GM18858 (cell line): ENCODE data around the gene SEMA4B.

Source experiments
- ATAC-seq: cut with Tn5 transposase; IDR thresholded peaks from one replicate; pipeline ENCODE4 v1.9.1; 2021; ENCODE audit not compliant: unreplicated experiment

The SEMA4B gene

DNA sequence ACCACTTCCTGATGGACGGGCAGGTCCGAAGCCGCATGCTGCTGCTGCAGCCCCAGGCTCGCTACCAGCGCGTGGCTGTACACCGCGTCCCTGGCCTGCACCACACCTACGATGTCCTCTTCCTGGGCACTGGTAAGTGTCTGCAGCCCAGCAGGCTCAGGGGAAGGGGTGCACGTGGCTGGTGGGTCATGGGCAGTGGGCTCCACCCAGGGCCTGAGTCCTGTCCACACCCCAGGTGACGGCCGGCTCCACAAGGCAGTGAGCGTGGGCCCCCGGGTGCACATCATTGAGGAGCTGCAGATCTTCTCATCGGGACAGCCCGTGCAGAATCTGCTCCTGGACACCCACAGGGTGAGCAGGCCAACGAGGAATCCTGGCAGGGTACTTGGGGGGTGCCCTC, 23.9 kb downstream of the SEMA4B start:
- ATAC-seq, result no peak

DNA sequence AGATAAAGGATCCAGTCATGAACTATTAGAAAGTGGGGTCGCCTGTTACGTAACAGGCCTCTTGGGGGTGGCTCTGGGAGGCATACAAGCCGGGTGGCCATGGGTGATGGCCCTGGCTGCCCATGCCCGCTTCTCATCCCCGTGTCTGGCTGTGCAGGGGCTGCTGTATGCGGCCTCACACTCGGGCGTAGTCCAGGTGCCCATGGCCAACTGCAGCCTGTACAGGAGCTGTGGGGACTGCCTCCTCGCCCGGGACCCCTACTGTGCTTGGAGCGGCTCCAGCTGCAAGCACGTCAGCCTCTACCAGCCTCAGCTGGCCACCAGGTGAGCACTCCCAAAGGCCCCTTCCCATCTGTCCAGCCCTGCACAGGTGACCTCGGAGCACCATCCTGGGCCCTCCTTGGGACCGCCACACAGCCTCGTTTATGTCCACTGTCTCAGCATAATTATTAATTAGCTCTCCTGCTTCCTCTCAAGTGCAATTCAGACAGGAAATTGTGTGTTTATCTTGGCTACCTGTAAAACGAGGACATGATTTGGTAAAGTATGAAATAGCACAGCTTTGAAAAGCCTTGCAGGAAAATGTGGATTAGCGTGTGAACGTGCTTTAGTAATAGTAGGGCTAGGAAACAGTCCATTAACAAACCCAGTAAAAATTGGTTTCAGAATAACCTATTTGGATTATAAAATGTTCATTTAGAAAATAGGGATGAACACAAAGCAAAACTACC, 24.5 kb downstream of the SEMA4B start:
- ATAC-seq, result no peak

DNA sequence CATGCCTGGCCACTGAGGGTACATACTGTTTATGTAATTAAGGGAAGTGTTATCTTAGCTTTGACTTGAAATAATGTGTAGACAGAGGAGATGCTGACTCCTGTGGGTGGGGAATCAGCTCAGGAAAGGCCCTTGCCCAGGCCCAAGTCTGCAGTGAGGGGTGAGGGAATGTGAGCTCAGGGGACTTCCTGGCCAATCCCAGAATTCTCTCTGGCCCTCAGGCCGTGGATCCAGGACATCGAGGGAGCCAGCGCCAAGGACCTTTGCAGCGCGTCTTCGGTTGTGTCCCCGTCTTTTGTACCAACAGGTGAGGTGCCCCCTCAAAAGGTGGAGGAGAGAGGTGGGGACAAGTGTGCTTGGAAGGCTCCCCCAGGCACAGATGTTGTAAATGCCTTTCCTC, 26.2 kb downstream of the SEMA4B start:
- ATAC-seq, result no peak

DNA sequence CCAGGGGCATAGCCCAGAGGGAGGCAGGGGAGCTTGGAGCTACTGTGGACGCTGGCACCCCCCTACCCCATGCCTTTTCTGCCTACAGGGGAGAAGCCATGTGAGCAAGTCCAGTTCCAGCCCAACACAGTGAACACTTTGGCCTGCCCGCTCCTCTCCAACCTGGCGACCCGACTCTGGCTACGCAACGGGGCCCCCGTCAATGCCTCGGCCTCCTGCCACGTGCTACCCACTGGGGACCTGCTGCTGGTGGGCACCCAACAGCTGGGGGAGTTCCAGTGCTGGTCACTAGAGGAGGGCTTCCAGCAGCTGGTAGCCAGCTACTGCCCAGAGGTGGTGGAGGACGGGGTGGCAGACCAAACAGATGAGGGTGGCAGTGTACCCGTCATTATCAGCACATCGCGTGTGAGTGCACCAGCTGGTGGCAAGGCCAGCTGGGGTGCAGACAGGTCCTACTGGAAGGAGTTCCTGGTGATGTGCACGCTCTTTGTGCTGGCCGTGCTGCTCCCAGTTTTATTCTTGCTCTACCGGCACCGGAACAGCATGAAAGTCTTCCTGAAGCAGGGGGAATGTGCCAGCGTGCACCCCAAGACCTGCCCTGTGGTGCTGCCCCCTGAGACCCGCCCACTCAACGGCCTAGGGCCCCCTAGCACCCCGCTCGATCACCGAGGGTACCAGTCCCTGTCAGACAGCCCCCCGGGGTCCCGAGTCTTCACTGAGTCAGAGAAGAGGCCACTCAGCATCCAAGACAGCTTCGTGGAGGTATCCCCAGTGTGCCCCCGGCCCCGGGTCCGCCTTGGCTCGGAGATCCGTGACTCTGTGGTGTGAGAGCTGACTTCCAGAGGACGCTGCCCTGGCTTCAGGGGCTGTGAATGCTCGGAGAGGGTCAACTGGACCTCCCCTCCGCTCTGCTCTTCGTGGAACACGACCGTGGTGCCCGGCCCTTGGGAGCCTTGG, 27.0 kb downstream of the SEMA4B start:
- ATAC-seq, result no peak

DNA sequence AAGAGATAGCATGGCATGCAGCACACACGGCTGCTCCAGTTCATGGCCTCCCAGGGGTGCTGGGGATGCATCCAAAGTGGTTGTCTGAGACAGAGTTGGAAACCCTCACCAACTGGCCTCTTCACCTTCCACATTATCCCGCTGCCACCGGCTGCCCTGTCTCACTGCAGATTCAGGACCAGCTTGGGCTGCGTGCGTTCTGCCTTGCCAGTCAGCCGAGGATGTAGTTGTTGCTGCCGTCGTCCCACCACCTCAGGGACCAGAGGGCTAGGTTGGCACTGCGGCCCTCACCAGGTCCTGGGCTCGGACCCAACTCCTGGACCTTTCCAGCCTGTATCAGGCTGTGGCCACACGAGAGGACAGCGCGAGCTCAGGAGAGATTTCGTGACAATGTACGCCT, 27.8 kb downstream of the SEMA4B start:
- ATAC-seq, result no peak

DNA sequence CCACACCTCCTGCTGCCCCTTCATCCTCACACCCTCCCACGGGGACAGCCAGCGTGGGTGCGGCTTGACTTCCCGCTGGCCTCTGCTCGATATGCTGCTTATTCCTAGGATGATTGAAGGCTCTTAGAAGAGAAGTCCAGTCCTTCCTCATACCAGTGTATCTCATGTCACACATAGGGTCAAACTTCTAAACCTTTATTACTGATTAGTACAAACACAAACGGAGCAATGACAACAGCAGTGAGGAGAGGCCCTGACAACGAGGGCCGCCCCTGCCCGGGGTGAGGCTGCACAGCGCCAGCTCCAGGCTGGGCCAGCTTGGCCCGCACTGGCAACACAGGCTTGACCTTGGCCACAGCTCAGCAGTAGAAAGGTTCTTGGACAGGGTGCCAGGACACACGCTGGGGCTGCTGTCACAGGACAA, 29.0 kb downstream of the SEMA4B start:
- no peak for ATAC-seq

DNA sequence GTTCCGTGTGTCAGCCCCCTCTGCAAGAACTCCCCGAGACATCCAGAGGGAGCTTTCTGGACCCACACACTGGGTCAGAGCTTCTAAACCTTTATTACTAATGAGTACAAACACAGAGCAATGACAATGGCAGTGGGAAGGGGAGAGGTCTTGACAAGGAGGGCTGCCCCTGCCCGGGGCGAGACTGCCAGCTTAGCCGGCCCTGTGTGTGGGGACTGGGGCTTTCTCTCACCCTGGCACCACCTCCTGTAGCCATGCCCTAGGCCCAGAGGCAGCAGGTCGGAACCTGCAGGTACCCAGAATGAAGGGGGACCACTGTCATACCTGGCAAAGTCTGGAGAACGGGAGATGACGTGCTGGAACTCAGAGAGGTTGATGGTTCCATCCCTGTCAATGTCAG, 29.5 kb downstream of the SEMA4B start:
- ATAC-seq, result no peak

DNA sequence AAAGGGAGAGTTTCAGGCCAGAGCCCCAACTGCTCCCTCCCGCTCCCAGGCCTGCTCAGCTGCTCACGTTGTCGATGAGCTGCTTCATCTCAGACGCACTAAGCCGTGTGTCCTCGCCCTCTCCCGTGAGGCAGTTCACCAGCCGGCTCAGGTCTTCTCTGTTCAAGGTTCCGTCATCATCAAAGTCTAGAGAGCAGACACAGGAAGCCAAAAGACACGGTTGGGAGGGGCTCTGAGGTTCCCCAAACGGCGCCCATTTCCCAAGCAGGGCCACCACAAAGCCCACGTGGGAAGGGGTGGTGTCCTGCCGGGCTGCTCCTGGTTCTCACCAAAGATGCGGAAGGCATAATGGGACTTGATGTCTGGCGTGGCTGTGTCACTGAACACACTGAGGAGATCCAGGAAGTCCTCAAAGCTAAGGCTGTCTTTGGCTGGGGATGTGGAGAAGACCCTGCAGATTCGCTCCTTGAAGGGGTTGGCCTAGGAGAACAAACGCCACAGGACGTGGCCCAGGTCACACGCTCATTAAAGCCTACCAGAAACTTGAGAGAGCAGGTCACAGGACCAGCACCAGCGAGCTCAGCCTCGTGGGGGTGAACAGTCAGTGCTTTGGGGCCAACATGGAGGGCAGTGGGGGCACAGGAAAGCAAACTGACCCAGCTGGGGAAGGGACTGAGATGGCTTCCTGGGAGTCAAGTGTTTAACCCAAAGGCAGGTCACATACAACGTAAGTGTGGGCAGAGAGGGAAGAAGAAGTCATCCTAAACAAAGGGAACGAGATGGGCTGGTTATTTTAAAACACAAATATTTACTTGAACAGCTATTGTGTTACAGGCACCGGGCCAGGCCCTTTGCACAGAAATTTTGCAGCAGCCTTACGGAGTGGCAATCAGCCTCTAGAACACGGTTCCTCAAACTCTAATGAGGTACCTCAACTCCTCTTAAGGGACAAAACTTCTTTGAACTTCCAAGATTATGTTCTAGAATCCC, 30.2 kb downstream of the SEMA4B start:
- no peak for ATAC-seq

DNA sequence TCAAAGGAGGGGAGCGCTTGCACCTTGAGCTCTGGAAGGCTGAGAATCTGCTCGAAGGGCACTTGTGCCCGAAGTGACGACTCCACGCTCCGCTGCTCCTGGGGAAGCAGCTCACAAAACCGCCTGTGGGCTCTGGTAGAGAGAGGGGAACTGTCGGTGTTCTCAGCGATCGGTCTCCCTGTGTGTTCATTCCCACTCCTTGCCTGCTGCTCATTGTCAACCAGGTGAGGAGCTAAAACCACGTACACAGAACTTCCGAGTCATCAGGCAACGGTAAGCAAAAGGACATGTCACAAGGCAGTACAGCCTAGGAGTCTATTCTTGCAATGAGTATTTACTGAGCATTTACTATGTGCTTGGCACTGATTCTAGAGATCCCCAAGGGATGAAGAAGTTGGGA, 31.1 kb downstream of the SEMA4B start:
- no peak for ATAC-seq

DNA sequence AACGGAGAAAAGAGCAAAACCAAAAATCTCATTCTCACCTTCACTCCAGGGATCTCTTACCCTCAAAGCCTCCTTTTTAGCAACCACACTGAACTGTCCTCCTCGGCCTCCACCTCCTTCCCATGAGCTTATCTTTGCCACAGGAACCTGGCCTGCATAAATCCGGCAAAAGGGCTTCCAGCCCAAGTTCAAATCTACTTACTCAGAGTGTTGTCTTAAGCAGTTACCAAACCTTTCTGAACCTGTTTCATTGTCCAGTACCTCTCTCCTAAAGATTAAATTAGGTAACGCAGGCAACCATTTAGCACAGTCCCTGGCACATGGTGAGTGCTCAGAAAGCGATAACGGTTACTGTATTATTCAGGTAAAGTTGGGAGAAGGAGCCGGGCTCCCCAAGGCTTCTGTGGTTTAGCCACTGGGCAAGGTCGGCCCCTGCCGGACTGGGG, 31.8 kb downstream of the SEMA4B start:
- ATAC-seq, result no peak

DNA sequence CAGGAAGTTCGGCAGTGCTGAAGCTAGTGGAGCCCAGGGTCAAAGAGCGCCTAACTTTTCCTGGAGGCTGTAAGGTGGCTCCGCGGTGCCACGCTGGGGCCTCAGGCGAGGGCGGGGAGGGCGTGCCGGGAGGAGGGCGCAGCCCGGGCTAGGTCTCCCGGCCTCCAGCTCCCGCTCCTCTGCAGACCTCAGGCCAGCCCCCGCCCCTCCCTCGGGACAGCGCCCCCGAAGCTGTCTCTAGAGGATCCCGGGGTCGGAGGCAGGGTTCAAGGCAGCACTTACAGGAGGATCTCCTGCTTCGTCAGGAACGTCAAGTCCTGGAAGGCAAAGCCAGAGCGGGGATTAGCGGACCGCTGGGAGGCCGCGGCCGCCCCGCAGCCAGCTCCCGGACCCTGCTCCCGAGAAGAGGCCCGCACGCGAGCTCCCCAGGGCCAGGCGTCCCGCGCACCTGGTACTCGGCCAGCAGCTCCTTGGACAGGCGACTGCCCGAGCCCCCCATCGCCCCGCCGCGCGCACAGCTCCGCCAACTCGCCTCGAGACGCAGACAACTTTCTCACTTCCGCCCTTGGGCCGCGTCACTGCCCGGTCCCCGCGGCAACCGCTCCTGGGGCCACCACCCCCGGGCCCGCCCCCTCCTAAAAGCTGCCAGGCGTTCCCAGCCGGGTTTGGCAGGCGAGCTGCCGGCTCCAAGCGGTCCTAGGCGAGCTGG, 32.4 kb downstream of the SEMA4B start, which contains the start of gene CIB1:
Gene CIB1, minus strand, starts transcription at position 555 of the 709 bp plus-strand sequence. Its CDS starts 56 bp downstream, at position 499.
- peak; percentile 77 for ATAC-seq

DNA sequence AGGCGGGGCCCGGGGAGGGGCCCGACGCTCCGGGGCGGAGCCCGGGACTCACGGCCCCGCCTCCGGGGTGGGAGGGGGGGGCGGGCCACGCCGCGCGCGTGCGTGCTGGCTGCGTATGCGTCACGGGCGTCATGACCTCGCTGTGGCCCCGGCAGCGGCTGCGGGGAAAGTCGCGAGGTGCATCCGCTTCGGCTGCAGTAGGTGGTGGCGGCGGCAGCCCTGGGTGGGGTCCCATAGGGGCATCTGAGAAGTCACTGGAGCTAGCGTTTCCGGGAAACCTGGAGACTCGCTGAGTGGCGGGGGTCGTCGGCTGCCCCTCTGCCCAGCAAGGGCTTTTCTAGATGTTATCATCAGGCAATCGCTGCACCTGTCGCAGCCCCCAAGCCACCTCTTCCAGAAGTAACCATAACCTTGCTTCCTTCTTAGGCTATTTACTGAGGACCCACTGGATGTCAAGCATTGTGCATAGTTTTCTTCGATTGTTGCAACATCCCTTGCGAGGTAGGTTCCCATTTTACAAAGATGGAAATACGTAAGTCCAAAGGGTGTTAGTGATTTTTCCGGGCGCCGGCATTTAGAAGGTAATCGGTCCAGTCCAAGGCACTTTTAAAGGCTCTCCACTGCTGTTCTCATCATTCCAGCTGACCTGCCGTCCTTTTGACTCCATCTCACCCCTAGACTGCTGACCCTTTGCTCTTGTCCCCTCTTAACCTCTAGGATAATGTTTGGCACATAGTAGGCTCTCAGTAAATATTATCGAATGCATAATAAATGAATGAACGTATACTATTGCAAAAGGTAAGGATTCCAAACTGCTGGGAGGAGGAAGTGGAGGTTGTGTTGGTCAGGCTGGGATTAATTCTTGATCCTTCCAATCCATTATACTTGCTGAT, 33.2 kb downstream of the SEMA4B start, which contains the start of gene GDPGP1:
Gene GDPGP1, plus strand, starts transcription at position 114 of the 893 bp plus-strand sequence. CDS start 6,700 bp downstream, outside the sequence.
- peak; percentile 56 for ATAC-seq

DNA sequence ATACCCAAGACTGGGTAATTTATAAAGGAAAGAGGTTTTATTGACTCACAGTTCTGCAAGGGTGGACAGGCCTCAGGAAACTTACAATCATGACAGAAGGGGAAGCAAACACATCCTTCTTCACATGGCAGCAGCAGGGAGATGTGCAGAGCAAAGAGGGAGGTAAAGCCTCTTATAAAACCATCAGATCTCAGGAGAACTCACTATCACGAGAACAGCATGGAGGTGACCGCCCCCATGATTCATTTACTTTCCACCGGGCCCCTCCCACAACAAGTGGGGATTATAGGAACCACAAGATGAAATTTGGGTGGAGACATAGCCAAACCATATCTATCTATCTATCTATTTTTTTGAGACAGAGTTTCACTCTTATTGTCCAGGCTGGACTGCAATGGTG, 38.2 kb downstream of the SEMA4B start:
- no peak for ATAC-seq

DNA sequence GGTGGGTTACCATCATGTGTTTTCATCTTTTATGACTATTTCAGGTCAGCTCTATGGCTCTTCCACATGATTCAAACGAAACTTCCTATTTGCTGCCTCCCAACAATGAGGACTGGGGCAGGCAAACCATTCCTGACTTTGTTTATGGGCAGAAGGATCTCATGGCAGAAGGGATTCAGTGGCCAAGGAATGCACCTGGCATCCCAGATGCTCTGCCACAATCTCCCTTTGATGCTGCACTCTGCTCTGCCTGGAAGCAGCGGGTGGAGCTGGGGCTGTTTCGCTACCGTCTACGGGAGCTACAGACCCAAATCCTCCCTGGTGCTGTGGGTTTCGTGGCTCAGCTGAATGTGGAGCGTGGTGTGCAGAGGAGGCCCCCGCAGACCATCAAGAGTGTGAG, 39.7 kb downstream of the SEMA4B start:
- no peak for ATAC-seq

DNA sequence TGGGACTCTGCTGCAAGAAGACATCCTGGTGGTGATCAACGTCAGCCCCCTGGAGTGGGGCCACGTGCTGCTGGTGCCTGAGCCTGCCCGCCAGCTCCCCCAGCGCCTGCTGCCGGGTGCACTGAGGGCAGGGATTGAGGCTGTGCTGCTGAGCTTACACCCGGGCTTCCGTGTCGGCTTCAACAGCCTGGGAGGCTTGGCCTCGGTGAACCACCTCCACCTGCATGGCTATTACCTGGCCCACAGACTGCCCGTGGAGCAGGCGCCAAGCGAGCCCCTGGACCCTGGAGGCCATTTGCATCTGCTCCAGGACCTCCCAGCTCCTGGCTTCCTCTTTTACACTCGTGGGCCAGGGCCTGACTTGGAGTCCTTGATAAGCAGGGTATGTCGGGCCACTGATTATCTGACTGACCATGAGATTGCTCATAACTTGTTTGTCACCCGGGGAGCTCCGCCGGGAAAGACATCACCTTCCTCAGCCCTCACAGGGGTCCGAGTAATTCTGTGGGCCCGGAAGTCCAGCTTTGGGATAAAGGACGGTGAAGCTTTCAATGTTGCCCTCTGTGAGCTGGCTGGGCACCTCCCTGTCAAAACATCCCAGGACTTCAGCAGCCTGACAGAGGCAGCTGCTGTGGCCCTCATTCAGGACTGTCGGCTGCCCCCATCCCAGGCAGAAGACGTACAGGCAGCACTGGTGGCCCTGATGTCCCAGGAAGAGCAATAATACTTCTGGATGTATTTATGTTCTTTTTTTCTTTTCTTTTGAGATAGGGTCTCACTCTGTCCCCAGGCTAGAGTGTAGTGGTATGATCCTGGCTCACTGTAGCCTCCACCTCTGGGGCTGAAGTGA, 40.4 kb downstream of the SEMA4B start:
- ATAC-seq, result no peak

DNA sequence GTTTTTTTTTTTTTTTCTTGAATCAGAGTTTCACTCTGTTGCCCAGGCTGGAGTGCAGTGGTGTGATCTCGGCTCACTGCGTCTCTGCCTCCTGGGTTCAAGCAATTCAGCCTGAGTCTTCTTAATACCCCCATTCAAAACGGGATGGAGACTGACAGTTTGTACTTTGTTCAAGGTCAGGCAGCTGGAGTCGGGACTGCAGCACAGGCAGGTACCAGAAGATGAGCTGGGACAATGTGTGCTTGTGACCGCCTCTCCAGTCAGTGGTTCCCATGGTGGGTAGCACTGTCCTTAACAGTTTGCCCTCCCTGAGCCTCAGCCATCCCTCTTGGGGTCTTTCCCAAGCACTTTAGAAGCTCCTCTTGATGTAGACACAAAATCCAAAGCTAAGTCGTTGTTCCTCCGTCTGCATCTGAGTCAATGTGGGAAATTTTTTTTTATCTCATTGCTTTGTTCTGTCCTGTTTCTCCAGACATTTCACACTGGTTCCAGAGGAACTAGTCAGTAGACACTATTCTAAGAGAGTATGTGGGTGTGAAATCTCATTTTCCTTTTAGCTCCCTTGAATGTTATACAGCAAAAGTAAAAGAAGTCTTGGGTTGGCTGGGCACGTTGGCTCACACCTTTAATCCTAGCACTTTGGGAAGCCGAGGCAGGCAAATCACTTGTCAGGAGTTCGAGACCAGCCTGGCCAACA, 43.0 kb downstream of the SEMA4B start:
- ATAC-seq, result no peak

DNA sequence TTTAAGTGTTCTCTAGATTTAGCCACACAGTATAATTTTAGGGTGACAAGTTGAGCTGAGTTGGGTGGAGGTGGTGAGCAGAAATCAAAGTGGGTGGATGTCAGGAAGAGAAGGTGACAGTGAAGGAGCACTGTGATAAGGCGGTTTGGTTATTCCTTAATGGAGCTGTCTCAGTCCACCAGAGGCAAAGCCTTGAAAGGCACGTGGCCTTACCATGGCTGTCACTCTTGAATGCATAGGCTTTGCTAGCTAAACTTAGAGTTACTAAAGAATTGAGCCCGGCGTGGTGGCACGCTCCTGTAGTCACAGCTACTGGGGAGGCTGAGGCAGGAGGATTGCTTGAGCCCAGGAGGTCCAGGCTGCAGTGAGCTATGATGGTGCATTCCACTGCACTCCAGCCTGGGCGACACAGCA, 47.7 kb downstream of the SEMA4B start:
- ATAC-seq, result no peak
